ENCODE results near the gene MAP4K2. TPM values are rescaled to one million over a fixed set of nuclear protein-coding genes. Genes with fewer than 3 reads are reported as not detected.

MAP4K2 gene
- total RNA-seq, 3 donors from 2014 or later = 8.7 to 16.8 (median 14.1) TPM

DNA sequence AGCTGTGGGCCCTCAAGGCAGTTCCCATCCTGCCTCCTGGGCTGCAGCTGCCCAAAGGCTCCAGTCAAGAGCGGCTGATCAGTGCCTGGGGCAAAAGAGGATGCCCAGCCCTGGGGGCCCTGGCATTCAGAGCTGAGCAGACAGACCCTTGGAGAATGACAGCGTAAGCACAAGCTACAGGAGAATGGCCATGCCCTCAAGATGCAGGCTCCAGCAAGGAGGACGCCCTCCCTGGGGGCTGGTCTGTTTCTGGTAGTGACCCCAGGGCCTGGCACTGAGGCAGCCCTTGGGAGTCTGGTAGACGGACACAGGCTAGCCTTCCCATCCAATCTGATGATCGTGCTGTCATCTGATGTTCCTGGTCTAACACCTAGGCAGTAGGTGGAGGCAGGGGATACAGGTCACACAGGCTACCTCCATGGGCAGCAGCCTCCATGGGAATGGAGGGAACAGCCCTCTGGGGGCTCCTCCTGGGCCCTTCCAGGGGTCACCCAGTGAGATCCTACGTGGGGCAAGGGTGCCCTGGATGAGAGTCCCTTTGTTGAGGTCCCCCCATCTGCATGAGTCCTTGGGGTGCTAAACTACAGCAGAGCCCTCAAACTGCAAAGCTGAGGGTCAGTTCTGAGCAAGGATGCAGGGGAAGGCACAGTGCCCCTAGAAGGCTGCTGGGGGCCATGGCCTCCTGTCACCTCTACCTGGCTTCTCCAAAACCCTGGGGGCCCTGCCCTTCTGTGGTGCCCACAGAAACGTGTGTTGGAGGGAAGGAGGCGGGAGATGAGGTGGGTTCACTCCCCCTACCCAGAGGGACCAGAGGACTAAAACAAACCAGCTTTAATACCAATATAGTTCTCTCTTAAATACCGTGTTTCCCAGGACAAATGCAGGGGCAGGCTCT lies 14.4 kb downstream of the MAP4K2 start:
- H3K36me3 ChIP-seq (ENCODE audit: low read depth) = no peaks in the 10 kb centered on the region
- H3K9me3 ChIP-seq = no peaks in the 10 kb centered on the region
- peaks cover 16% of the 10 kb centered on the region for H3K4me1 ChIP-seq (ENCODE audit: low read depth)
- DNase-seq (peak in 1 of 3 donors; percentile 44), ATAC-seq (no peak)
- intact Hi-C loops (cut with DNase I, micrococcal nuclease) = no loop called here
- TF ChIP-seq, protein P1, sequence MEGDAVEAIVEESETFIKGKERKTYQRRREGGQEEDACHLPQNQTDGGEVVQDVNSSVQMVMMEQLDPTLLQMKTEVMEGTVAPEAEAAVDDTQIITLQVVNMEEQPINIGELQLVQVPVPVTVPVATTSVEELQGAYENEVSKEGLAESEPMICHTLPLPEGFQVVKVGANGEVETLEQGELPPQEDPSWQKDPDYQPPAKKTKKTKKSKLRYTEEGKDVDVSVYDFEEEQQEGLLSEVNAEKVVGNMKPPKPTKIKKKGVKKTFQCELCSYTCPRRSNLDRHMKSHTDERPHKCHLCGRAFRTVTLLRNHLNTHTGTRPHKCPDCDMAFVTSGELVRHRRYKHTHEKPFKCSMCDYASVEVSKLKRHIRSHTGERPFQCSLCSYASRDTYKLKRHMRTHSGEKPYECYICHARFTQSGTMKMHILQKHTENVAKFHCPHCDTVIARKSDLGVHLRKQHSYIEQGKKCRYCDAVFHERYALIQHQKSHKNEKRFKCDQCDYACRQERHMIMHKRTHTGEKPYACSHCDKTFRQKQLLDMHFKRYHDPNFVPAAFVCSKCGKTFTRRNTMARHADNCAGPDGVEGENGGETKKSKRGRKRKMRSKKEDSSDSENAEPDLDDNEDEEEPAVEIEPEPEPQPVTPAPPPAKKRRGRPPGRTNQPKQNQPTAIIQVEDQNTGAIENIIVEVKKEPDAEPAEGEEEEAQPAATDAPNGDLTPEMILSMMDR (IDR thresholded peaks at IDR 0.05) = no peak
- H3K4me3 ChIP-seq = no peak overlapping the region

DNA sequence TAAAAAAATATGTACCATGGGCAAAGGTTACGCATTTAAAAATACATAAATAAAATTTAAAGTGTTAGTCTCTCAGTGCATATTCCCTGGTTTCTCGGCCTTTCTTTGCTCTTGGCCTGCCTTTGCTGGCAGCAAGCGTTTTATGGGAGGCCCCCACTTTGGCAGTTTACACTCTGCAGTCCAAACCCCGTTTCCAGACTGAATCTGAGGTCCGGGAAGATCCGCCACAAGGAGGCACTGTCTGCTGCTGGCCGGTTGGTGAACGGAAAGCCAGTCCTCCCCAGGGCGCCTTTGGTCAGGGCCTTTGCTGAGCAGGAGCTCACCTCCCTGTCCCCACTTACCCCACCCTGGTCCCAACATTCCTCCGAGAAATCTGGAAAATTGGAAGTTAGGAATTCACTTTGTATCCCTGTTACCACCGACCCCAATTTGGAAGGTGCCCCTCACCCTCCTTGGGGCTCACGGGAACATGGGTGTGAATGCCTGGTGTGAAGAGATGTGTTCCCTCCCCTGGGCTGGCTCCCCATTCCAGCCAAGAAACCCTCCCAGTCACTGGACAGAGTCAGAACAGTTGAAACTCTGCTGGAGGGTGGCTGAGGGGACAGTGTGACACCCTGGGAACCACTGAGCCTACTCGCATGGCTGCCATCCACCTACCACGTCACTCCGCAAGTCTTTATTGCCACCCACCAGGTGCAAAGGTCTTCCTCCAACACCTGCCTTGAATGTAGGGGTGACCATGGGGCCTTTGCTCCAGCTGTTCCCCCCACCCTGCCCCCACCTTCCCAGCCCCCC lies 15.3 kb downstream of the MAP4K2 start:
- DNase-seq (peak; percentile 75 to 90 (median 85)), ATAC-seq (peak; percentile 81)
- H3K4me3 ChIP-seq = no peak overlapping the region
- H3K9me3 ChIP-seq = no peaks in the 10 kb centered on the region
- TF ChIP-seq, protein P1 (IDR thresholded peaks at IDR 0.05) = peak; percentile 55
- intact Hi-C loops (cut with DNase I, micrococcal nuclease) = no loop called here
- H3K36me3 ChIP-seq (ENCODE audit: low read depth) = no peaks in the 10 kb centered on the region
- H3K4me1 ChIP-seq (ENCODE audit: low read depth) = peaks cover 16% of the 10 kb centered on the region

DNA sequence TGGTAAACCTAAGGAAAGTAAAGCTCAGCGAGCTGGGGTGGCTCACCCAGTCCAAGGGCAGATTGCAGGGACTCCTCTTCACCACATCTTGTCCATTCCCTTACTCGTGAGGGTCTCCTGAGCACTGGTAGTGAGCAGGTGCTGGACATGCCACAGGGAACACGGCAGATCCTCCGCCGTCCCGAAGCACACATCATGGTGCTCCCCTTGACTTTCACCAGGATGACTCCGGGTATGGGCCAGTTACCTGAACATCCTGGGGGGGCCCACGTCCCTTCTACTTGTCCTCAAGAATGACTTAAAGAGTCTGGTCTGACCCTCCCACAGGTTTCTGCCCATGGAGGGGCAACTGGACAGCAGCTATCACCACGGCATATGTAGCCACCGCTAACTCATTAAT lies 16.7 kb downstream of the MAP4K2 start:
- TF ChIP-seq, protein P1 (IDR thresholded peaks at IDR 0.05) = no peak
- intact Hi-C loops (cut with DNase I, micrococcal nuclease) = no loop called here

DNA sequence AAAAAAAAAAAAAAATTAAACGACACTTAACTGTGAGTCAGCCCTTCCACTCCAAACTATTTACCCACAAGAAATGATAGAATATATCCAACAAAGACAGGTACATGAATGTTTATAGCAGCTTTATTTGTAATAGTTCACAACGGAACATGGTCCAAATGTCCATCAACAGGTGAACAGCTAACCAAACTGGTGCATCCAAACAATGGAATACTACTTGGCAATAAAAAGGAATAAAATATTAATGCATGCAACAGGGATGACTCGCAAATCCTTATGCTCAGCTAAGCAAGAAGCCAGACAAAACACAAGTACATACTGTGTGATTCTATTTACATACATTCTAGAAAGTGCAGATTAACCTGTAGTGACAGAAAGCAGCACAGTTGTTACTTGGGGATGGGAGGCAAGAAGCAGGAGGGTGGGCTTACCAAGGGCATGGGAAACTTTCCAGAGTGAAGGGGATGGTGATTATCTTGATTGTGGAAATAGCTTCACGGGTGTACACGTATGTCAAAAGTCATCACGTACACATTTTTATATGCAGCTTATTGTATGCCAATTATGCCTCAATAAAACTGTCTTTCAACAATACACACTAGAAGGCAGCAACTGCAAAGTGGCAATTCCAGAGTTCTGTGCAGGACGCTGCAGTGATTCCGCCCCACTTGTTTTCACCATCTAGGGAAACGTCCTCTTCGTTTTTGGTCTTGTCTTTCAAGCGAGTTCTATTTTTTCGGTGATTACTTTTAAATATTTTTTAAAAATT lies 18.0 kb downstream of the MAP4K2 start:
- intact Hi-C loops (cut with DNase I, micrococcal nuclease) = no loop called here

More for the DNA sequence above, 16.7 kb downstream of the MAP4K2 start:
- ATAC-seq (no peak), DNase-seq (peak in 1 of 3 donors; percentile 35)
- Histone ChIP-seq H3K4me3 (no peak overlapping the region), H3K4me1 (ENCODE audit: low read depth) (peaks cover 16% of the 10 kb centered on the region), H3K9me3 (no peaks in the 10 kb centered on the region), H3K36me3 (ENCODE audit: low read depth) (no peaks in the 10 kb centered on the region)

More for the DNA sequence above, 18.0 kb downstream of the MAP4K2 start:
- Histone ChIP-seq H3K36me3 (ENCODE audit: low read depth) (no peaks in the 10 kb centered on the region), H3K4me3 (no peak overlapping the region), H3K9me3 (no peaks in the 10 kb centered on the region), H3K4me1 (ENCODE audit: low read depth) (peaks cover 18% of the 10 kb centered on the region)
- ATAC-seq (peak; percentile 78), DNase-seq (no peak)
- TF ChIP-seq, protein P1 (IDR thresholded peaks at IDR 0.05) = no peak
